ENCODE results near the gene AMN.

Gene AMN

GRCh38 chr14:102882226-102882906, 40.1 kb upstream of the AMN start:
- Histone ChIP-seq H3K4me3 (no peak overlapping the region), H3K27ac (no peak overlapping the region)
- DNase-seq (ENCODE audit: low spot score): no peak
- no peak for TF ChIP-seq CTCF (IDR thresholded peaks at IDR 0.05)

GRCh38 chr14:102883089-102883541, 39.3 kb upstream of the AMN start:
- Histone ChIP-seq H3K4me3 (no peak overlapping the region), H3K27ac (no peak overlapping the region)
- TF ChIP-seq CTCF (IDR thresholded peaks at IDR 0.05): no peak
- no peak for DNase-seq (ENCODE audit: low spot score)

- no peak for TF ChIP-seq CTCF (IDR thresholded peaks at IDR 0.05)
- Histone ChIP-seq H3K27ac (no peak overlapping the region), H3K4me3 (no peak overlapping the region)
- DNase-seq (ENCODE audit: low spot score): no peak
Observed at GRCh38 chr14:102883554-102883953, 38.9 kb upstream of the AMN start.

GRCh38 chr14:102885737-102886447, 36.6 kb upstream of the AMN start:
- Histone ChIP-seq H3K27ac (no peak overlapping the region), H3K4me3 (no peak overlapping the region)
- no peak for DNase-seq (ENCODE audit: low spot score)
- no peak for TF ChIP-seq CTCF (IDR thresholded peaks at IDR 0.05)

- no peak for DNase-seq (ENCODE audit: low spot score)
- no peak overlapping the region for H3K27ac ChIP-seq
- TF ChIP-seq CTCF (IDR thresholded peaks at IDR 0.05): no peak
- no peak overlapping the region for H3K4me3 ChIP-seq
Observed at GRCh38 chr14:102888748-102889147, 33.7 kb upstream of the AMN start.

GRCh38 chr14:102889615-102890014, 32.8 kb upstream of the AMN start:
- H3K27ac ChIP-seq: no peak overlapping the region
- no peak for TF ChIP-seq CTCF (IDR thresholded peaks at IDR 0.05)
- no peak overlapping the region for H3K4me3 ChIP-seq
- no peak for DNase-seq (ENCODE audit: low spot score)

- Histone ChIP-seq H3K4me3 (no peak overlapping the region), H3K27ac (no peak overlapping the region)
- TF ChIP-seq CTCF (IDR thresholded peaks at IDR 0.05): no peak
- DNase-seq (ENCODE audit: low spot score): no peak
Observed at GRCh38 chr14:102891111-102891510, 31.4 kb upstream of the AMN start.
